Psoas muscle (tissue), 8 donors: ENCODE measurements around the gene GJB5. TPM values are rescaled to one million over a fixed set of nuclear protein-coding genes. Genes with fewer than 3 reads are reported as not detected.

Experiments used
- ATAC-seq, 4 donors: fragments of 200-7000 bp; cut with Tn5 transposase; one replicate each; pipeline ENCODE4 v1.9.1; 2020; ENCODE audit warnings: moderate library complexity in 3 of 4, mild to moderate bottlenecking in 2 of 4
- DNase-seq, 2 donors: peaks; one replicate each; pipeline ENCODE4 v3.0.0-alpha.2; 2020
- H3K27ac ChIP-seq: fragments of 200-600 bp; one replicate; pipeline ENCODE4 v1.8.0; 2022
- H3K27me3 ChIP-seq, 3 donors: fragments of 200-600 bp in 1 of 3; one replicate each; pipeline versions ENCODE4 v1.6.1 to v1.8.0; 2013 to 2022; ENCODE audit warnings: low read length in 2 of 3, mild to moderate bottlenecking in 2 of 3, moderate library complexity in 1 of 3; ENCODE audit not compliant: insufficient read depth in 3 of 3
- H3K36me3 ChIP-seq, 2 donors: fragments of 200-600 bp in 1 of 2; one replicate each; pipeline versions ENCODE4 v1.6.1 to v1.8.0; 2013 to 2022; ENCODE audit warnings: low read depth in 1 of 2, mild to moderate bottlenecking in 1 of 2, moderate library complexity in 1 of 2; ENCODE audit not compliant: insufficient read depth in 1 of 2
- H3K4me1 ChIP-seq: fragments of 200-600 bp; one replicate; pipeline ENCODE4 v1.8.0; 2022
- H3K4me3 ChIP-seq: fragments of 200-600 bp; one replicate; pipeline ENCODE4 v1.8.0; 2022; ENCODE audit warnings: mild to moderate bottlenecking
- H3K9me3 ChIP-seq: fragments of 200-600 bp; one replicate; pipeline ENCODE4 v1.8.0; 2022
- CTCF ChIP-seq: fragments of 200-600 bp; IDR thresholded peaks from one replicate; pipeline ENCODE4 v1.8.0; 2022; ENCODE audit warnings: antibody characterized with exemption
- WGBS, 3 donors: extraction: QIAGEN DNeasy Blood & Tissue Kit; methylation state at CpG; one replicate each; pipeline versions ENCODE4 v1.1.6 to v1.1.7; 2013; 5-methylcytosine and 5-hydroxymethylcytosine counted together
- intact Hi-C, 2 donors: fragments of 100-400 bp; cut with DNase I; formaldehyde crosslinking; loops; one replicate each; pipeline versions ENCODE4 v1.11.0 to v1.14.2; 2022
- polyA plus RNA-seq, 3 donors: library from polyadenylated mRNA; stranded (reverse); fragments of 200-250 nt; gene quantifications; one replicate each; pipeline ENCODE4 v1.2.3, GENCODE V29; 2013
- total RNA-seq, 4 donors: library from RNA; stranded (reverse); fragmentation: NEBNext Ultra II Directional in 2 of 4; extraction: Animal tissue kit (Norgen Biotek cat#: 25700) in 2 of 4; gene quantifications; one replicate each; pipeline versions ENCODE4 v1.2.1 to v1.2.4, GENCODE V29; 2021 to 2023
- donor health status: healthy with polysubstance abuse.
- donor health status: DM: no; HTN: no; CAD: no; lungs with moderate emphysema.
- donor health status: Bipolar disorder and iron deficiency.
- donor health status: healthy.
- donor health status: DM: yes; HTN: yes; CAD: no.
- donor health status: DM: no; HTN: no; CAD: no.
- donor health status: DM: no; HTN: no; CAD: no.
- donor health status: DM: yes; HTN: yes; CAD: no.

Gene GJB5
- total and polyA plus RNA-seq, 7 donors: 0.03 TPM; not detected in 6

DNA sequence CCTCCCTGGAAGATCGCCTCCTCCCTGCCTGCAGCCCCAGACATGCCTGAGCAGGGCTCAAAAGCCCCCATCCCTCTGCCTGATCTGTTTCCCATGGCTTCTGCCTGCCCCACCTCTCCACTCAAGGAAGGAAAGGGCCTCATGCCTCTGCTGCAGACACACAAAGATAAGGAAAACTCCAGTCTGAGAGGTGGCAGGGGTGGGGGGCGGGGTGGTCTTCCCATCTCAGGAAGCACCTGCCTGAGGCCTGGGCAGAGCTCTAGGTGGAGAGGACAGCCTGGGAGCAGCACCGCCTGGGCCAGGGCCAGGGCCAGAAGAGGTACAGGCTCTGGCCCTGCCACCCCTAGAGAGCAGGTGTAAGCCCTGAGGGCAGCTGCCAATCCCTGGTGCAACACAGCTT lies 22.1 kb downstream of the GJB5 start:
- H3K36me3 ChIP-seq: no peaks in the 10 kb centered on the region
- 69 to 78% (median 77%) methylated on average over 3 of the region's 3 CpGs for WGBS, 3 donors
- H3K4me3 ChIP-seq: no peak overlapping the region
- H3K27ac ChIP-seq: no peak overlapping the region
- no peaks in the 10 kb centered on the region for H3K4me1 ChIP-seq
- ATAC-seq: no peak
- H3K9me3 ChIP-seq: no peaks in the 10 kb centered on the region
- intact Hi-C loops: no loop called here
- no peak for TF ChIP-seq CTCF
- DNase-seq: peak in 1 of 2 donors; percentile 18
- H3K27me3 ChIP-seq: peaks cover 0 to 44% (median 11%) of the 10 kb centered on the region in 3 donors

GRCh38 chr1:34777519-34778321 lies 22.9 kb downstream of the GJB5 start:
- H3K4me1 ChIP-seq: no peaks in the 10 kb centered on the region
- 55 to 72% (median 57%) methylated on average over 10 of the region's 10 CpGs for WGBS, 3 donors
- DNase-seq (peak in 1 of 2 donors; percentile 8), ATAC-seq (no peak)
- no peaks in the 10 kb centered on the region for H3K36me3 ChIP-seq
- H3K27me3 ChIP-seq: peaks cover 0 to 53% (median 17%) of the 10 kb centered on the region in 3 donors
- no peak overlapping the region for H3K4me3 ChIP-seq
- intact Hi-C loops: no loop called here
- H3K9me3 ChIP-seq: no peaks in the 10 kb centered on the region
- TF ChIP-seq CTCF: no peak
- no peak overlapping the region for H3K27ac ChIP-seq

DNA sequence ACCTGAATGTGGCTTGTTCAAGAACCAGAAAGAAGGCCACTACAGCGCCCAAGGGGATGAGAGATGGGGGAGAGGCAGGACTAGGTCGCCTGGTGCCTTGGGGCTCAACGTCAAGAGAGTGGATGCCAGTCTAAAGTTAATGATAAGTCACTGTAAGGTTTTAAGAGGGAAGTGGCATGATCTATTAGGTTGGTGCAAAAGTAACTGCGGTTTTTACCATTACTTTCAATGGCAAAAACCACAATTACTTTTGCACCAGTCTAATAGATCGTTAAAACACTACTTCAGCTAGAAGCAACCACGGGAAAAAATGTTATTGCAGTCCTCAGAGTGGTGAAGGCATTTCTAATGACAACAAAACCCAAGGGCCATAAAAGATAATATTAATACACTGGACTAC lies 23.5 kb downstream of the GJB5 start:
- peaks cover 0 to 59% (median 19%) of the 10 kb centered on the region in 3 donors for H3K27me3 ChIP-seq
- H3K27ac ChIP-seq: no peak overlapping the region
- no peaks in the 10 kb centered on the region for H3K9me3 ChIP-seq
- 64 to 75% (median 73%) methylated on average over 6 of the region's 6 CpGs for WGBS, 3 donors
- TF ChIP-seq CTCF: no peak
- no peaks in the 10 kb centered on the region for H3K4me1 ChIP-seq
- intact Hi-C loops: no loop called here
- DNase-seq (no peak), ATAC-seq (no peak)
- no peak overlapping the region for H3K4me3 ChIP-seq
- no peaks in the 10 kb centered on the region for H3K36me3 ChIP-seq

DNA sequence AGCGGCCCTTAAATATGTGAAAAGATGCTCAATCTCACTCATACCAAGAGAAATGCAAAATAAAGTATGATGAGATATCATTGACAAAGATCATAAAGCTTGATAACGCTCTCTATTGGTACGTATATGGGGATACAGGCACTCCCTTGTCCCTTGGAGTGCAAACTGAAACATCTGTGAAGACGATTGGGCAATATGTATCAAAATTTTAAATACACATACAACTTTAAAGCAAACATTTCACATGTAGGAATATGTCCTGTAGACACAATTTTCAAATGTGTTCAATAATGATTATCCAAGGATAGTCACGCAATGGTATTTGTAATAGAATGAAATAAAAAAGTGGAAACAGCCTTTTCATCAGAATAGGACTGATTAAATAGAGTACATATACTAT lies 24.2 kb downstream of the GJB5 start:
- 72 to 85% (median 83%) methylated on average over 5 of the region's 5 CpGs for WGBS, 3 donors
- ATAC-seq: no peak
- DNase-seq: no peak
- no peaks in the 10 kb centered on the region for H3K4me1 ChIP-seq
- no peak for TF ChIP-seq CTCF
- no peak overlapping the region for H3K4me3 ChIP-seq
- no peak overlapping the region for H3K27ac ChIP-seq
- no peaks in the 10 kb centered on the region for H3K36me3 ChIP-seq
- no peaks in the 10 kb centered on the region for H3K9me3 ChIP-seq
- H3K27me3 ChIP-seq: peaks cover 0 to 60% (median 19%) of the 10 kb centered on the region in 3 donors
- intact Hi-C loops: no loop called here
